ENCODE data around the gene ELK3.
"Not testable (repeated sequence)": the region's sequence is repeated elsewhere in the genome, so short reads cannot be mapped to it uniquely, and the experiment has no call there.

Gene ELK3

DNA sequence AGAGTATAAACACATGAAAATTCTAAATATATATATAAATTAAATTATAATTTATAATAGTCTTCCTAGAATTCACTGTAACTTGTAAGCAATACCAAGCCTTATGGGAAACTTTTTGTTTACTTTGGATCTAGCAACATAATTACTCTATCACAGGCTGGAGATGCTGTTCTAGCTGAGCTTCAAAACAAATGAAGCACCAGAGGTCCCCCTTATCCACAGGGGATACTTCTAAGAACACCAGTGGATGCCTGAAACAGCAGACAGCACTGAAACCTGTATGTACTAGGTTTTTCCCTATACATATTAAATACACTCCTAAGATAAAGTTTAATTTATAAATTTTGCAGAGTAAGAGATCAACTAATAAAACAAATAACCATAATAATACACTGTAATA lies 109.5 kb downstream of the ELK3 start:
- DNase-seq (ENCODE audit: low spot score), result no peak

DNA sequence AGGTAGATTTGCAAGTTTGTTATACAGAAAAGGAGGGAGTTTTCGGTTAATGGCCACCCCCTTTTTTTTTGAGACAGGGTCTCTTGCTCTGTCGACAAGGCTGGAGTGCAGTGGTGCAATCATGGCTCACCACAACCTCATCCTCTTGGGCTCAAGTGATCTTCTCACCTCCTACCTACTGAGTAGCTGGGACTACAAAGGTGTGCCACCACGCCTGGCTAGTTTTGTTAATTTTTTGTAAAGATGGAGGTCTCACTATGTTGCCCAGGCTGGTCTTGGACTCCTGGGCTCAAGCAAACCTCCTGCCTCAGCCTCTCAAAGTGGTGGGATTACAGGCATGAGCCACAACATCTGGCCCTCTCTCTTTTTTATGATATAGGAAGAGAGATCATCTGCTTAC lies 111.5 kb downstream of the ELK3 start:
- DNase-seq (ENCODE audit: low spot score), result no peak

DNA sequence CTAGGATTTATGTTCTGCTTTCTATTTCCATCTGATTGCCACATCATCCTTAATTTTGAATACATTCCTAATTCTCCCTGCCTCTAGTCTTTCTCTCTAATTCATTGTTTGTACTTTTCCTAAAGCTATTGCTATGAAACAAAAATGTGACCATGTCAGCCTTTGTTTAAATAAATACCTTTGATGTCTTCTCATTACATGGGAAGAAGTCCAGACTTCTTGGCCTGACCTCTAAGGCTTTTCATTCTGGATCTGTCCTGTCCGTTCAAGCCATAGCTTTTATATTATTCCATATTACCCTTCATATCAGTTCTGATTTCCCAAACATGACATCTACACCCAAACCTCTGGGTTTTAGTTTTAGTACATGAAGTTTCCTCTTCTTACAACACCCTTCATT lies 114.7 kb downstream of the ELK3 start:
- DNase-seq (ENCODE audit: low spot score), result peak; percentile 11

DNA sequence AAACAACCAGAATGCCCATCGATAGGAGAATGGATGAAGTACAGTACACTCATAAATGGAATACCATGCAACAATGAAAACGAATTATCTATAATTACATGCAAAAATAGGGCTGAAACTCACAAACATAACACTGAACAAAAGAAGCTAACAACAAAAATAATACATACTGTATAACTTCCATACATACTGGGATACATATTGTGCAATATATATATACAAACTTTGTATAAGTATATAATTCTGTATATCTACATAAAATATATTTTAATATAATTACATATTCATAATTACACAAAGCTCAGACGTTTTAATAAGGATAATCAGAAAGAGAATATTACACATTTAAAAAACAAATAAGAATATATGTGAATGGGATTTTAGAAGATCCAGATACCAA lies 115.9 kb downstream of the ELK3 start:
- no peak for DNase-seq (ENCODE audit: low spot score)

DNA sequence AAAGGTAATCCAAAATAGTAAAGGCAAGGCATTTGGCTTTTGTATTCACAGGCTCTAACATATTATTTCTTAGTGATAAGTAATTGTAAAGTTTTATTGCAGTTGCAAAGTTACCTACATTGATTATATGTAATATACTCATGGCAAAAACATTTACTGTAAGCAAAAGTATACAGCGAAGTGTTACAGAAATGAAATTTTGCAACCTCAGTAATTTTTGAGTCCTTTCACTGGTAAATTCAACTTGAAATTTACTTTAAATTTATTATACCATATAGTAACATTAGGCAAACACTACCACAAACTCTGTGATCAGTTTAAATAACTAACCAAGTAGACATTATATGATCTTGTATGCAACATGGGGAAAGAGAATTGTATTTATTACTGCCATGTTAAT lies 117.0 kb downstream of the ELK3 start:
- no peak for DNase-seq (ENCODE audit: low spot score)

DNA sequence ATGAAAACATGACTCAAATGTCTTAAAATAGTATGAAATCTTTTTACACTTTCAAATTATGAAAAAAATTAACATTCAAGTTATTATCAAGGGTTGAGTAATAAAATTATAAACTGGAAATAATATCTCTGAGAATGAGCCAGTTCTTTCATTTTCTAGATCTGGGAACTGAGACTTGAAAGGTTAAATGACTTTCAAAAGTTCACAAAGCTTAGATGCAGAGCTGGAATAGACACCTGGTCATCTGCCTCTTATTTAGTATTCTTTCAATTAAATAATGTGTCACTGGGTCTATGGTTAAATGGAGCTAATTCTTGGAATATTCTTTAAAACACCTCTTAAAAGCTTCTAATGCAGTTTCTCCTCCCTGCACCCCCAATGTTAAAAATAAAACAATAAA lies 119.4 kb downstream of the ELK3 start:
- DNase-seq (ENCODE audit: low spot score), result no peak

DNA sequence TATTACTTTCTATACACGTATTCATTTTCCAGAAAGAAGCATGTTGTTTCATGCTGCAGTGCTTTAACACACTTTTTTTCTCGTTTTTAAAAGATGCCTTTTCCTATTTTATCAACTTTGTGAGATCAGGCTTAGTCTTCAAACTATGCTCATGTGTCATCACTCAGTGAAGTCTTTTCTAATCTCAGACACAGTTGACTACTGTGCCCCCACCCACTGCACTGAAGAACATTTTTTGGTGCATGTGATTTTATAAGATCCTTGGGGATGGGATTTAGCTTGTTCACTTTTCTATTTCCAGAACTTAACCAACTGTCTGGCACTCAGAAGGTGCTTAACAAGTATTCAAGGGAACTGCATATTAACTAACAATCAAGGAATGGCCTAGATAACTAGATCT lies 120.5 kb downstream of the ELK3 start:
- DNase-seq (ENCODE audit: low spot score), result no peak

DNA sequence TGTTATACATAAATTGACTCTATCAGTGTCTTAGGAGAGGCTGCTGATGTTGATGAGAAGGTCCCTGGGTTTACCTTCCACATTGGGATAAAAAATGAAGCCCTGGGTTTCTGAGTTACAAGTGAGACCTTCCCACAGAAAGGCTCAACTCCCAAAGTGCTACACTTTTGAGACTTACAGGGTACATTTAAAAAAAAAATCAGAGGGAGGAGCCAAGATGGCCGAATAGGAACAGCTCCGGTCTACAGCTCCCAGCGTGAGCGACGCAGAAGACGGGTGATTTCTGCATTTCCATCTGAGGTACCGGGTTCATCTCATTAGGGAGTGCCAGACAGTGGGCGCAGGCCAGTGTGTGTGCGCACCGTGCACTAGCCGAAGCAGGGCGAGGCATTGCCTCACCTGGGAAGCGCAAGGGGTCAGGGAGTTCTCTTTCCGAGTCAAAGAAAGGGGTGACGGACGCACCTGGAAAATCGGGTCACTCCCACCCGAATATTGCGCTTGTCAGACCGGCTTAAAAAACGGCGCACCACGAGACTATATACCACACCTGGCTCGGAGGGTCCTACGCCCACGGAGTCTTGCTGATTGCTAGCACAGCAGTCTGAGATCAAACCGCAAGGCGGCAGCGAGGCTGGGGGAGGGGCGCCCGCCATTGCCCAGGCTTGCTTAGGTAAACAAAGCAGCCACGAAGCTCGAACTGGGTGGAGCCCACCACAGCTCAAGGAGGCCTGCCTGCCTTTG lies 121.7 kb downstream of the ELK3 start:
- not testable (repeated sequence) for DNase-seq (ENCODE audit: low spot score)

DNA sequence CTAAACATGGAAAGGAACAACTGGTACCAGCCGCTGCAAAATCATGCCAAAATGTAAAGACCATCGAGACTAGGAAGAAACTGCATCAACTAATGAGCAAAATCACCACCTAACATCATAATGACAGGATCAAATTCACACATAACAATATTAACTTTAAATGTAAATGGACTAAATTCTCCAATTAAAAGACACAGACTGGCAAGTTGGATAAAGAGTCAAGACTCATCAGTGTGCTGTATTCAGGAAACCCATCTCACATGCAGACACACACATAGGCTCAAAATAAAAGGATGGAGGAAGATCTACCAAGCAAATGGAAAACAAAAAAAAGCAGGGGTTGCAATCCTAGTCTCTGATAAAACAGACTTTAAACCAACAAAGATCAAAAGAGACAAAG lies 123.6 kb downstream of the ELK3 start:
- DNase-seq (ENCODE audit: low spot score), result not testable (repeated sequence)
